Breast epithelium (tissue), 3 donors: Measurements from ENCODE around the gene LEMD1.

Source experiments
- CTCF ChIP-seq, 3 donors: fragments of 450-650 bp; IDR thresholded peaks; one replicate each; pipeline ENCODE4 v1.5.1; 2016 to 2017; ENCODE audit warnings: antibody characterized with exemption in 3 of 3, mild to moderate bottlenecking in 3 of 3, moderate library complexity in 3 of 3
- POLR2AphosphoS5 ChIP-seq, 3 donors: sonication (generic); formaldehyde crosslinking; IDR thresholded peaks; one replicate each; pipeline ENCODE4 v1.6.1; 2017; ENCODE audit warnings: antibody characterized with exemption in 3 of 3

GRCh38 chr1:205456383-205456867 lies 34.6 kb upstream of the LEMD1 start:
- TF ChIP-seq CTCF (IDR thresholded peaks at IDR 0.05) = no peak
- TF ChIP-seq POLR2AphosphoS5 (IDR thresholded peaks at IDR 0.05) = no peak
